Neural cell (in vitro differentiated cells): ENCODE results near the gene SELENOH. TPM values are rescaled to one million over a fixed set of nuclear protein-coding genes. Genes with fewer than 3 reads are reported as not detected.
A peak's percentile ranks its signal among the peaks of the same experiment; 100 is the strongest.

Experiments used
- H2AFZ ChIP-seq: fragments of 200-600, 300-800 bp; sonication (generic), shearing (Covaris generic); 2 replicates; pipeline ENCODE4 v1.6.0; 2014; ENCODE audit warnings: low read depth, mild to moderate bottlenecking, antibody characterized with exemption, low read length, moderate library complexity
- H3F3A ChIP-seq: fragments of 200-600 bp; shearing (Covaris generic); 2 replicates; pipeline ENCODE4 v1.6.1; 2016; ENCODE audit warnings: mild to moderate bottlenecking, moderate library complexity, mixed read lengths, antibody characterized with exemption, low read length; ENCODE audit not compliant: insufficient read depth, poor library complexity, severe bottlenecking
- H3K27ac ChIP-seq: fragments of 200-600, 300-800 bp; sonication (generic), shearing (Covaris generic); 2 replicates; pipeline ENCODE4 v1.5.1; 2014; ENCODE audit warnings: mild to moderate bottlenecking, low read length, moderate library complexity
- H3K27me3 ChIP-seq: fragments of 300-800, 200-600 bp; sonication (generic), shearing (Covaris generic); 2 replicates; pipeline ENCODE4 v1.6.0; 2014; ENCODE audit warnings: mild to moderate bottlenecking, low read depth, low read length, moderate library complexity; ENCODE audit not compliant: insufficient read depth
- H3K36me3 ChIP-seq: fragments of 300-800, 200-600 bp; sonication (generic), shearing (Covaris generic); 2 replicates; pipeline ENCODE4 v1.5.1; 2014; ENCODE audit warnings: mild to moderate bottlenecking, antibody characterized with exemption, low read length, moderate library complexity; ENCODE audit not compliant: insufficient read depth
- H3K4me2 ChIP-seq: fragments of 300-800, 200-600 bp; sonication (generic), shearing (Covaris generic); 2 replicates; pipeline ENCODE4 v1.6.0; 2014; ENCODE audit warnings: mild to moderate bottlenecking, low read length
- H3K4me3 ChIP-seq: fragments of 300-800, 200-600 bp; sonication (generic), shearing (Covaris generic); 2 replicates; pipeline ENCODE4 v1.5.1; 2014; ENCODE audit warnings: mild to moderate bottlenecking, low read length, moderate library complexity
- H3K79me2 ChIP-seq: fragments of 200-600 bp; shearing (Covaris generic); replicated peaks from 2 replicates; pipeline ENCODE4 v1.6.0; 2014; ENCODE audit warnings: mild to moderate bottlenecking, low read length, moderate library complexity; ENCODE audit not compliant: insufficient read depth
- H3K9ac ChIP-seq: fragments of 300-800, 200-600 bp; sonication (generic), shearing (Covaris generic); 2 replicates; pipeline ENCODE4 v1.6.1; 2016; ENCODE audit warnings: mild to moderate bottlenecking, low read length, mixed read lengths
- H3K9me2 ChIP-seq: fragments of 200-600 bp; shearing (Covaris generic); 2 replicates; pipeline ENCODE4 v1.6.1; 2016; ENCODE audit warnings: mild to moderate bottlenecking, low read length, mixed read lengths; ENCODE audit not compliant: insufficient read depth
- H3K9me3 ChIP-seq: fragments of 200-600, 300-800 bp; sonication (generic), shearing (Covaris generic); 2 replicates; pipeline ENCODE4 v1.6.1; 2016; ENCODE audit warnings: mild to moderate bottlenecking, mixed run types, low read length, moderate library complexity, mixed read lengths
- H4K20me1 ChIP-seq: fragments of 200-600 bp; shearing (Covaris generic); 2 replicates; pipeline ENCODE4 v1.6.1; 2016; ENCODE audit warnings: mild to moderate bottlenecking, mixed run types; ENCODE audit not compliant: insufficient read depth
- CTCF ChIP-seq: fragments of 450-650 bp; IDR thresholded peaks from 2 replicates; pipeline ENCODE4 v1.5.1; 2014; ENCODE audit warnings: antibody characterized with exemption, mild to moderate bottlenecking, moderate library complexity; ENCODE audit not compliant: poor library complexity, severe bottlenecking
- EP300 ChIP-seq: fragments of 450-650 bp; conservative IDR thresholded peaks from 2 replicates; pipeline ENCODE4 v1.6.1; 2014; ENCODE audit warnings: antibody characterized with exemption, mild to moderate bottlenecking, moderate library complexity; ENCODE audit not compliant: poor library complexity, severe bottlenecking
- EZH2 ChIP-seq: fragments of 200-600, 300-800 bp; shearing (Covaris generic), sonication (generic); IDR thresholded peaks from 2 replicates; pipeline ENCODE4 v1.6.1; 2014; ENCODE audit warnings: antibody characterized with exemption, low read length, borderline replicate concordance, mild to moderate bottlenecking; ENCODE audit not compliant: insufficient read depth, poor library complexity, severe bottlenecking
- MXI1 ChIP-seq: fragments of 450-650 bp; conservative IDR thresholded peaks from 2 replicates; pipeline ENCODE4 v1.6.1; 2014; ENCODE audit warnings: antibody characterized with exemption, mild to moderate bottlenecking; ENCODE audit not compliant: poor library complexity, severe bottlenecking
- POLR2AphosphoS5 ChIP-seq: IDR thresholded peaks from 2 replicates; pipeline ENCODE4 v1.6.1; 2012
- RAD21 ChIP-seq: fragments of 450-650 bp; conservative IDR thresholded peaks from 2 replicates; pipeline ENCODE4 v1.6.1; 2014; ENCODE audit warnings: antibody characterized with exemption, mild to moderate bottlenecking, moderate library complexity
- REST ChIP-seq: IDR thresholded peaks from 2 replicates; pipeline ENCODE4 v1.6.1; 2012; ENCODE audit warnings: borderline replicate concordance
- SMC3 ChIP-seq: fragments of 450-650 bp; conservative IDR thresholded peaks from 2 replicates; pipeline ENCODE4 v1.6.1; 2014; ENCODE audit warnings: antibody characterized with exemption, mild to moderate bottlenecking, moderate library complexity; ENCODE audit not compliant: poor library complexity
- TAF1 ChIP-seq: IDR thresholded peaks from 2 replicates; pipeline ENCODE4 v1.6.1; 2012; ENCODE audit warnings: low read depth
- polyA plus RNA-seq: library from polyadenylated mRNA; depleted of rRNA; stranded (reverse); fragments of >200 nt; gene quantifications from 2 replicates; pipeline ENCODE4 v1.2.3, GENCODE V29; 2014

Gene SELENOH
- polyA plus RNA-seq, 1 donor from 2014 or later = 546 TPM

- Histone ChIP-seq H3K27me3 (no peaks in the 10 kb centered on the region), H3K9me2 (no peaks in the 10 kb centered on the region), H3K4me2 (no peak overlapping the region), H2AFZ (no peak overlapping the region), H3K9ac (no peak overlapping the region), H3F3A (no peaks in the 10 kb centered on the region), H3K27ac (peak overlapping the region; percentile 36), H3K4me3 (no peak overlapping the region), H3K9me3 (no peaks in the 10 kb centered on the region), H3K36me3 (no peaks in the 10 kb centered on the region), H3K79me2 (peaks cover 71% of the 10 kb centered on the region), H4K20me1 (peaks cover 4% of the 10 kb centered on the region)
- TF ChIP-seq SMC3 (no peak), POLR2AphosphoS5 (no peak), EZH2 (no peak), MXI1 (no peak), EP300 (no peak), TAF1 (no peak), RAD21 (no peak), CTCF (no peak), REST (no peak)
These were observed 45.8 kb downstream of the SELENOH start for GRCh38 chr11:57787006-57787604.

GRCh38 chr11:57787920-57788702 is 46.8 kb downstream of the SELENOH start:
- H3K9ac ChIP-seq = no peak overlapping the region
- H3K79me2 ChIP-seq = peaks cover 71% of the 10 kb centered on the region
- H3F3A ChIP-seq = no peaks in the 10 kb centered on the region
- peak overlapping the region; percentile 36 for H3K27ac ChIP-seq
- H2AFZ ChIP-seq = no peak overlapping the region
- H3K9me2 ChIP-seq = no peaks in the 10 kb centered on the region
- no peaks in the 10 kb centered on the region for H3K27me3 ChIP-seq
- H4K20me1 ChIP-seq = peaks cover 4% of the 10 kb centered on the region
- TF ChIP-seq POLR2AphosphoS5 (no peak), SMC3 (no peak), EP300 (no peak), EZH2 (no peak), RAD21 (no peak), TAF1 (no peak), MXI1 (no peak)
- no peak overlapping the region for H3K4me2 ChIP-seq
- H3K36me3 ChIP-seq = peaks cover 2% of the 10 kb centered on the region
- no peaks in the 10 kb centered on the region for H3K9me3 ChIP-seq
- H3K4me3 ChIP-seq = no peak overlapping the region
